ENCODE data around the gene ST6GALNAC3.

The ST6GALNAC3 gene

DNA sequence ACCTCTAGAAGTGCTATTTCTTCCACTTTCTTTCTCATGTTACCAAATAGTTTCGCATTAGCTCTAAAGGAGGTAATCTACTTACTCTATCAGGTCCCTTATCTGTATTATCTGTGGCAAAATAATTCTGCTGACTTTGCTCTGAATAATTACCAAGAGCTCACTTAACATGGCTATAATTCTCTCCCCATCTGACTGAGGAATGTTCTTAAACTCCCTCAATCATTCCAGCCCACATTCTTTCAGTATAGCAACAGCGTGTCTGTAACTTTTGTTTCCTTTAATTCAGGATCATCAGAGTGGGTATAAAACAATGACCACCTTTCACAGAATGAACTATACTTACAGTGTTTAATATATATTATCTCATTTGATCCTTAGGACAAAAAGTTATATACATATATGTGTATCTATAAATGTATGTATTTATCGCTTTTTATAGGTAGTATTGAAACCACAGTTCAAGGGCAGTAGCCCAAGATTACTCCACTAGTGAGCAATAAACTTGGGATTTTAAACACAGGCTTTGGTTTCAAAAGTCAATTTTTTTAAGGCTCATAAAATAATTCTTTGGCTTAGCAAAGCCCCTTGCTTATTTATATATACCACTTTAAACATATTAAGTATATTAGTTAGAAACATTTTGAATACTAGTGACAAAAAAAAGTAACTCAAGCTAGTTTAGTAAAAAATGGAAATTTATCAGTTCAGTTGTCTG is 36.1 kb upstream of the ST6GALNAC3 start:
- Histone ChIP-seq H3K9me3 (ENCODE audit: insufficient read depth, low read length) (no peaks in the 10 kb centered on the region), H3K4me3 (ENCODE audit: low read length) (no peak overlapping the region), H3K79me2 (ENCODE audit: low read length) (no peaks in the 10 kb centered on the region), H3K9ac (ENCODE audit: low read length) (no peak overlapping the region), H3K4me2 (ENCODE audit: low read length) (no peak overlapping the region), H4K20me1 (ENCODE audit: insufficient read depth, low read length) (no peaks in the 10 kb centered on the region), H3K27me3 (ENCODE audit: low read depth, low read length) (no peaks in the 10 kb centered on the region), H3K27ac (ENCODE audit: low read length) (no peak overlapping the region), H3K4me1 (ENCODE audit: low read length) (no peaks in the 10 kb centered on the region), H3K36me3 (replicated peaks; ENCODE audit: low read depth, low read length) (no peaks in the 10 kb centered on the region), H2AFZ (ENCODE audit: low read depth, low read length) (no peak overlapping the region)
- no peak for TF ChIP-seq EZH2phosphoT487 (IDR thresholded peaks at IDR 0.05; ENCODE audit: low read depth)
- TF ChIP-seq, protein P1, sequence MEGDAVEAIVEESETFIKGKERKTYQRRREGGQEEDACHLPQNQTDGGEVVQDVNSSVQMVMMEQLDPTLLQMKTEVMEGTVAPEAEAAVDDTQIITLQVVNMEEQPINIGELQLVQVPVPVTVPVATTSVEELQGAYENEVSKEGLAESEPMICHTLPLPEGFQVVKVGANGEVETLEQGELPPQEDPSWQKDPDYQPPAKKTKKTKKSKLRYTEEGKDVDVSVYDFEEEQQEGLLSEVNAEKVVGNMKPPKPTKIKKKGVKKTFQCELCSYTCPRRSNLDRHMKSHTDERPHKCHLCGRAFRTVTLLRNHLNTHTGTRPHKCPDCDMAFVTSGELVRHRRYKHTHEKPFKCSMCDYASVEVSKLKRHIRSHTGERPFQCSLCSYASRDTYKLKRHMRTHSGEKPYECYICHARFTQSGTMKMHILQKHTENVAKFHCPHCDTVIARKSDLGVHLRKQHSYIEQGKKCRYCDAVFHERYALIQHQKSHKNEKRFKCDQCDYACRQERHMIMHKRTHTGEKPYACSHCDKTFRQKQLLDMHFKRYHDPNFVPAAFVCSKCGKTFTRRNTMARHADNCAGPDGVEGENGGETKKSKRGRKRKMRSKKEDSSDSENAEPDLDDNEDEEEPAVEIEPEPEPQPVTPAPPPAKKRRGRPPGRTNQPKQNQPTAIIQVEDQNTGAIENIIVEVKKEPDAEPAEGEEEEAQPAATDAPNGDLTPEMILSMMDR (IDR thresholded peaks at IDR 0.05; ENCODE audit: low read depth, low read length) = no peak

DNA sequence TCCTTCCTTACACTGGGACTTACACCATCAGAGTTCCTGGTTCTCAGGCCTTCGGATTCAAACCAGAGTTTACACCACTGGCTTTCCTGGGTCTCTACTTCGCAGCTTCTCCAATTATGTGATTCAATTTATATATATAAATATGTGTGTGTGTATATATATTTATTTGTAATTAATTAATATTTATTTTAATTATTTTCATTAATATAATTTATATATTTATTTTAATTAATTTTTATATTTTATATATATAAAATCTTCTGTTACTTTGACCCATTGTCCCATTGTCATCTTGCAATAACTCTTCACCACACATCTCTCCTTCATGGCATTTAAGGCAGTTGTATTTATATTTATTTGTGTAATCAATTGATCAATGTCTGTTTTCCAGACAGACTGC is 28.4 kb upstream of the ST6GALNAC3 start:
- Histone ChIP-seq H3K79me2 (ENCODE audit: low read length) (no peaks in the 10 kb centered on the region), H3K9ac (ENCODE audit: low read length) (no peak overlapping the region), H3K4me1 (ENCODE audit: low read length) (no peaks in the 10 kb centered on the region), H3K9me3 (ENCODE audit: insufficient read depth, low read length) (no peaks in the 10 kb centered on the region), H3K27me3 (ENCODE audit: low read depth, low read length) (no peaks in the 10 kb centered on the region), H2AFZ (ENCODE audit: low read depth, low read length) (no peak overlapping the region), H3K4me2 (ENCODE audit: low read length) (no peak overlapping the region), H4K20me1 (ENCODE audit: insufficient read depth, low read length) (no peaks in the 10 kb centered on the region), H3K27ac (ENCODE audit: low read length) (no peak overlapping the region), H3K36me3 (replicated peaks; ENCODE audit: low read depth, low read length) (no peaks in the 10 kb centered on the region), H3K4me3 (ENCODE audit: low read length) (no peak overlapping the region)
- TF ChIP-seq, protein P1 (IDR thresholded peaks at IDR 0.05; ENCODE audit: low read depth, low read length) = no peak
- TF ChIP-seq EZH2phosphoT487 (IDR thresholded peaks at IDR 0.05; ENCODE audit: low read depth) = no peak

DNA sequence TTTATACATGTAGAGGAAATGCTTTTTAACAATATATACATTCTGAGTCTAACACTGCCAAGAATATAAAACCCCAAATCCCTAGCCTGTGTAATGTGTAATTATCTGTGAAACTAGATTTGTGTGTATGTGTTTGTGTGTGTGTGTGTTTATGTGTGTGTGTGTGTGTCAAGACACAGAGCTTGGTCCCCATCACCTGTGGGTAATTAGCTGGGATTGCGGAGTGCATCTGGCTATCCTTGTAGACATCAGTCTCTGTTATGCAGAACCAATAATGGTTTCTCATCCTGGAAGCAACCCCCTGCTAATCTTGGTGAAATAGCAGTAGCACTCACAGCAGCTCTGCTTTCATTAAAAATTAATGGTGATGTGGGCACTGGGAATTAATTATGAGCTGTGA is 26.3 kb upstream of the ST6GALNAC3 start:
- Histone ChIP-seq H2AFZ (ENCODE audit: low read depth, low read length) (no peak overlapping the region), H3K79me2 (ENCODE audit: low read length) (no peaks in the 10 kb centered on the region), H3K9ac (ENCODE audit: low read length) (no peak overlapping the region), H3K27ac (ENCODE audit: low read length) (no peak overlapping the region), H3K36me3 (replicated peaks; ENCODE audit: low read depth, low read length) (no peaks in the 10 kb centered on the region), H3K4me3 (ENCODE audit: low read length) (no peak overlapping the region), H3K9me3 (ENCODE audit: insufficient read depth, low read length) (no peaks in the 10 kb centered on the region), H4K20me1 (ENCODE audit: insufficient read depth, low read length) (no peaks in the 10 kb centered on the region), H3K4me1 (ENCODE audit: low read length) (no peaks in the 10 kb centered on the region), H3K4me2 (ENCODE audit: low read length) (no peak overlapping the region), H3K27me3 (ENCODE audit: low read depth, low read length) (no peaks in the 10 kb centered on the region)
- no peak for TF ChIP-seq EZH2phosphoT487 (IDR thresholded peaks at IDR 0.05; ENCODE audit: low read depth)
- TF ChIP-seq, protein P1 (IDR thresholded peaks at IDR 0.05; ENCODE audit: low read depth, low read length) = no peak

DNA sequence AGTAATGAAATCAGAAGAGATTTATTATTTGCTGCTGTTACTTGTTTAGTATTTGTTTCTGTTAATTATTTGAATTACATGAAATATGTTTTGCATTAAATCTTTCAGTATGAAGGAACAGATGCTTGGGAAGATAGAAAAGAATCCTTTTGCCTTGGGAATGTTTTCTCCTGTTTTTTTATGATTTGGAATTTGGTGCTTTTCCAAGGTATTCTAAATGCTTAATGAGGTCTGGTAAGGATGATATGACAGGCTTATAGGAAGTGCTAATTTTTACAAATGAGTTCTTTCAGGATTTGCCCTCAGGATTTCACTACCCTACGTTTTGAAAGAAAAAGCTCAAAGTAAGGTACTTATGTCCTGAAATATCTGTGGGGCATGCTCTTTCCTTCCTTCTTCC is 25.6 kb upstream of the ST6GALNAC3 start:
- no peaks in the 10 kb centered on the region for H3K9me3 ChIP-seq (ENCODE audit: insufficient read depth, low read length)
- H2AFZ ChIP-seq (ENCODE audit: low read depth, low read length) = no peak overlapping the region
- no peaks in the 10 kb centered on the region for H3K4me1 ChIP-seq (ENCODE audit: low read length)
- H4K20me1 ChIP-seq (ENCODE audit: insufficient read depth, low read length) = no peaks in the 10 kb centered on the region
- H3K27me3 ChIP-seq (ENCODE audit: low read depth, low read length) = no peaks in the 10 kb centered on the region
- H3K4me2 ChIP-seq (ENCODE audit: low read length) = no peak overlapping the region
- H3K4me3 ChIP-seq (ENCODE audit: low read length) = no peak overlapping the region
- no peaks in the 10 kb centered on the region for H3K79me2 ChIP-seq (ENCODE audit: low read length)
- no peak overlapping the region for H3K27ac ChIP-seq (ENCODE audit: low read length)
- no peaks in the 10 kb centered on the region for H3K36me3 ChIP-seq (replicated peaks; ENCODE audit: low read depth, low read length)
- H3K9ac ChIP-seq (ENCODE audit: low read length) = no peak overlapping the region
- TF ChIP-seq EZH2phosphoT487 (IDR thresholded peaks at IDR 0.05; ENCODE audit: low read depth) = no peak
- TF ChIP-seq, protein P1 (IDR thresholded peaks at IDR 0.05; ENCODE audit: low read depth, low read length) = no peak
